Measurements from ENCODE around the gene TMEM236.

The TMEM236 gene

DNA sequence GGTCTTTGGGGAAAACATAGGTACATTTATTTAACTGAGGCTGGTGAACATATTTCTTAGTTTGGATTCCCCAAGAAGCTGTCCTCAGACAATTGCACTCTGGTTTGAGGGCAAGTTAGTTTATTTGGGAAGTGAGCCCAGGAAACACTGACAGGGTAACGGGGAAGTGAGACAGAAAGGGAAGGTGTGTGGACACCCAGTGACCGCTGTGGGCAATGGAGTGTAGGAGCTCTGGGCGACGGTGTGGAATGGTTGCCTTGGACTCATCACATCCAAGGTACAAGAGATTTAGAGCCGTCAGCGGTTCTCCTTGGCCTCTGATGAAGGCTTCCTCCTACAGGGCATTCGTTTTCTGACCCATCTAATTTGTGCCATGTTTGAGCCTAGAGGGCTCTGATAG, 64.2 kb downstream of the TMEM236 start:
- DNase-seq (ENCODE audit: low read depth) = no peak
- no peak overlapping the region for H3K4me3 ChIP-seq (ENCODE audit: low read length)
- TF ChIP-seq, protein P1, sequence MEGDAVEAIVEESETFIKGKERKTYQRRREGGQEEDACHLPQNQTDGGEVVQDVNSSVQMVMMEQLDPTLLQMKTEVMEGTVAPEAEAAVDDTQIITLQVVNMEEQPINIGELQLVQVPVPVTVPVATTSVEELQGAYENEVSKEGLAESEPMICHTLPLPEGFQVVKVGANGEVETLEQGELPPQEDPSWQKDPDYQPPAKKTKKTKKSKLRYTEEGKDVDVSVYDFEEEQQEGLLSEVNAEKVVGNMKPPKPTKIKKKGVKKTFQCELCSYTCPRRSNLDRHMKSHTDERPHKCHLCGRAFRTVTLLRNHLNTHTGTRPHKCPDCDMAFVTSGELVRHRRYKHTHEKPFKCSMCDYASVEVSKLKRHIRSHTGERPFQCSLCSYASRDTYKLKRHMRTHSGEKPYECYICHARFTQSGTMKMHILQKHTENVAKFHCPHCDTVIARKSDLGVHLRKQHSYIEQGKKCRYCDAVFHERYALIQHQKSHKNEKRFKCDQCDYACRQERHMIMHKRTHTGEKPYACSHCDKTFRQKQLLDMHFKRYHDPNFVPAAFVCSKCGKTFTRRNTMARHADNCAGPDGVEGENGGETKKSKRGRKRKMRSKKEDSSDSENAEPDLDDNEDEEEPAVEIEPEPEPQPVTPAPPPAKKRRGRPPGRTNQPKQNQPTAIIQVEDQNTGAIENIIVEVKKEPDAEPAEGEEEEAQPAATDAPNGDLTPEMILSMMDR (IDR thresholded peaks at IDR 0.05; ENCODE audit: insufficient read depth, low read depth, low read length, missing control alignments) = no peak

DNA sequence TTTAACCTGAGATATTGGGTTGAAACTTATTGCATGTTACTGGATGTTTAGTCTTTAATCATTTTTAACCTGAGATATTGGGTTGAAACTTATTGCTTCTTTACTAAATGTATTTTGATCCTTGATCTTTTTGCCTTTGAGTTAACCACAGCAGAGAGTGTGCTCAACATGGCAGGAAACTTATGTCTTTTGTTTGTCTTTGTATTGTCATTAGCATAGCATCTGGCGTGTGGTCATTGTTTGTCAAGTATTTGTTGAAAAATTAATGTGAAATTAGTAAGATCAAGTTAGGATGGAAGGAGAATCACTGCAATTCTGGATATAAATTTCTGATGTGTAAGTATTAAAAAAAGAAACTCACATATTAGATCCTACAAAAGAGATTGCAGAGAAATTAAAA, 65.3 kb downstream of the TMEM236 start:
- DNase-seq (ENCODE audit: low read depth) = no peak
- TF ChIP-seq, protein P1 (IDR thresholded peaks at IDR 0.05; ENCODE audit: insufficient read depth, low read depth, low read length, missing control alignments) = no peak
- H3K4me3 ChIP-seq (ENCODE audit: low read length) = no peak overlapping the region

DNA sequence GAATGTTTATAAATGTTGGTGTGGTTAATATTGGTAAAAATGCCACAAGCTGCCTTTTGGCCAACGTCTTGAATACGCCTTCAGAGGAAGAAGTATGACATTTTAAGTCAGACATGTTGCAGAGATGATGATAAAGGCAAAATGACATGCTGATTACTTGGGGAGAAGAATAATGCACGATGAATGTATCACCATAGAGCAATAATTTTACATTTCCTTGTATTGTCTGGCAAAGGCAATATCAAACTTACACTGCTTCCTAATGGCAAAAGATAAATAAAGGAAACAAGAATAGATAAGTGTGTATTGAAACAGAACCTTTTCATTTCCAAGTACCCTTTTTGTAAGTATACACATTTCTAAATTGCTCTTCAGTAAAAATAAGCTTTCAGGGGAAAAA, 65.8 kb downstream of the TMEM236 start:
- no peak for DNase-seq (ENCODE audit: low read depth)
- H3K4me3 ChIP-seq (ENCODE audit: low read length) = no peak overlapping the region
- TF ChIP-seq, protein P1 (IDR thresholded peaks at IDR 0.05; ENCODE audit: insufficient read depth, low read depth, low read length, missing control alignments) = no peak

DNA sequence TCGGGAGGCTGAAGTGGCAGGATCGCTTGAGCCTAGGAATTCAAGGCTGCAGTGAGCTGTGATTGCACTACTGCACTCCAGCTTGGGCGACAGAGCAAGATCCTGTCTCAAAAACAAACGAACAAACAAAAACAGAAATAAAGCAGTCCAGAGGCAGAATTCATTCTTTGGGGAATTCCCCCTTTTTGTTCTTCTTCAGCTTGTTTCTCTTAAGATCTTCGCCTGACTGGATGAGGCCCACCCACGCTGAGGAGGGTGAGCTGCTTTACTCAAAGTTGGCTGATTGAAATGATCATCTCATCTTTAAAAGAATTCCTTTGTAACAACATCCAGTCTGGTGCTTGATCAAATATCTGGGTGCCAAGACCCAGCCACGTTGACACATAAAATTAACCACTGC, 67.8 kb downstream of the TMEM236 start:
- no peak for DNase-seq (ENCODE audit: low read depth)
- no peak overlapping the region for H3K4me3 ChIP-seq (ENCODE audit: low read length)
- TF ChIP-seq, protein P1 (IDR thresholded peaks at IDR 0.05; ENCODE audit: insufficient read depth, low read depth, low read length, missing control alignments) = no peak

DNA sequence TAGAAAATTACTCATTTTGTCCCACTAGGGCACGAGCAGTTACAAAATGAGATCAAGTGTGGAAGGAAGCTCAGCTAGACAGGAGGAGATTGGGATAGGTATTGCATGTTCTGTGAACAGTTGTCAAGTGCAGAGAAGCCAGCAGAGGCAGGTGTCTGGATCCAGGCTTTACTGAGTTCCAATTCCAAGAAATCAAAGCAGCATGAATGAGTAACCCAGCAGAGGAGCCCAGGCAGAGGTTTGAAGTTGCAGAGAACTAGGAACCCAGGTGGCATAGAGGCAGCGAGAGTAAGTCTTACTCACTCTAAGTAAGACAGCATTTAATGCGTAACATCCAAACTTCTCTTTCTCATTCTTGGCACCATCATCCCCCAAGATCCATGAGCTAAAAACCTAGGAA, 68.9 kb downstream of the TMEM236 start:
- H3K4me3 ChIP-seq (ENCODE audit: low read length) = no peak overlapping the region
- DNase-seq (ENCODE audit: low read depth) = no peak
- TF ChIP-seq, protein P1 (IDR thresholded peaks at IDR 0.05; ENCODE audit: insufficient read depth, low read depth, low read length, missing control alignments) = no peak

DNA sequence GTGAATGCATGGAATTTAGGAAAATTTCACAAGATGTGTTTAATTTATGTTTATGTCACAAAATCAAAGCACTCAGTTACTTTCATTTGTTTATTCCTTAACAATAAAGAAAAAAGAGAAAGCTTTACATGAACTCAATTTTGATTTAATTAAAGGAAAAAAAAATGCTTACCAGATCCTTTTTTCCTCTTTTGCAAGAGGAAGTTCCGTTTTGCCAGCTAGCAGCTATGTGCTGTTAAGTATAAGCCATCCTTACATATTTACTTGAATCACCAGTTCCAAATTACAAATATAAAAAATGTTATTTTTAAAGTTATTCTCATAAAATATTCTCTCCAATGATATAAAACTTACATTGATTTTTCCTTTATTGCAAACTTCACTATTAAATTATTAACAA, 69.9 kb downstream of the TMEM236 start:
- TF ChIP-seq, protein P1 (IDR thresholded peaks at IDR 0.05; ENCODE audit: insufficient read depth, low read depth, low read length, missing control alignments) = no peak
- H3K4me3 ChIP-seq (ENCODE audit: low read length) = no peak overlapping the region
- no peak for DNase-seq (ENCODE audit: low read depth)

DNA sequence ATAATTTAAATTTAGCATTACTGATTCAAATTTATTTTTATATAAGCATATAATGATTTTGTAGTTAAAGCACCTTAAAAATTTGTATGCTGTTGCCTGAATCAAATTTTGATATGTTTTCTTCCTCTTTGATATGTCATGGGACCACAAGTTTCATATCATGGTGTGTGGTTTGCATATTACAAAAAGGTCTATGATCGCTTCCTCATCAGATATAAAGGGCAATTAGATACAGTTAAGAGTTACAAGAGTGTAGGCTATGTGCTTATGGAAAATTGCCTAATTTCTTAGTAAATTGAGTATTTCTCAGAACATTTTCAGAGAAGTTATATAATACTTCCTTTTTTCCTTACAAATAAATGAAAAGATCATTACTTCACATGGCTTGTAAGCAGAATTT, 79.3 kb downstream of the TMEM236 start:
- TF ChIP-seq, protein P1 (IDR thresholded peaks at IDR 0.05; ENCODE audit: insufficient read depth, low read depth, low read length, missing control alignments) = no peak
- no peak overlapping the region for H3K4me3 ChIP-seq (ENCODE audit: low read length)

More for the DNA sequence above, 79.3 kb downstream of the TMEM236 start:
- DNase-seq (ENCODE audit: low read depth) = no peak

Data from epithelial cell of esophagus (primary cell).